SKM-1 (cell line): Measurements from ENCODE around the gene PPP1R36.
"Not testable (repeated sequence)": the region's sequence is repeated elsewhere in the genome, so short reads cannot be mapped to it uniquely, and the experiment has no call there.

ENCODE experiments used
- DNase-seq: peaks from one replicate; lab custom pipeline; 2025; ENCODE audit not compliant: unreplicated experiment; lab: John Stamatoyannopoulos, UW

The PPP1R36 gene

GRCh38 chr14:64549791-64550620, at the start of gene PPP1R36:
TSS of gene PPP1R36 (plus strand) at chr14:64549961. CDS start at chr14:64549998, 37 bp downstream.
- no peak for DNase-seq

DNA sequence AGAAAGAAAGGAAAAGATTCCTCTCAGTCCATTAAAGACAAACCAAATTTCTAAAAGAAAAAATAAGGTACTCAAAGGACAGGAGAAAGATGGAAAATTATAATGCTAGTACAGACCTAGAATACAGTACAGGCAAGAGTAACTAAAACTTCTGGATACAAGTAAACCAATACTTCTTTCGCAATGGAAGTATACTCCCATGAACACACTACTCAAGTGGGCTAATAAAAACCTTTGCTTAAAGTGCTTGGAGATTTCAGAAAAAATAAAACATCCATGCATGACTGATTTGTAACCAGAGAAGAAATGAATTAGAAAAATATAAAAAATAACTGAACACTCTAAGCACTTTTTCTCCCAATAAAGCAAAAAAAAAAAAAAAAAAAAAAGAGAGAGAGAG, 49.7 kb upstream of the PPP1R36 start:
- DNase-seq = no peak

GRCh38 chr14:64501411-64502171, 48.2 kb upstream of the PPP1R36 start:
- no peak for DNase-seq

DNA sequence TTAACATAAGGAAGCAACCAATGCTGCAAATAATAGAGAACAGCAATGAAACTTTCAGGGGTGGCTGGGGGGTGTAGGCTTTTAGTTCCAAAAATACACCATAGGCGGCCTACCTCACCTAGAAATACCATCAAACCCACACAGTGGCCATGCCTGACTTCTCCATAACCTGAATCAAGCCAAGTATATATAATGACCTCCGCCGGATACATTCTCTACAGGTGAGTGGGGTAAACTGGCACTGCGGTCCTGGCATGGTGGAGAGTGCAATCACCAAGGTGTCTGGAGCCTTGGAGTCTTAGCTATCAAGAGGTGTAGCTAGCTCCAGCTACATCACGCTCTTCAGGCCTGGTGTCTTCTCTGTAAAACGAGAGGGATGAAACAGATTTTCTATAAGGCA, 47.3 kb upstream of the PPP1R36 start:
- DNase-seq = no peak

DNA sequence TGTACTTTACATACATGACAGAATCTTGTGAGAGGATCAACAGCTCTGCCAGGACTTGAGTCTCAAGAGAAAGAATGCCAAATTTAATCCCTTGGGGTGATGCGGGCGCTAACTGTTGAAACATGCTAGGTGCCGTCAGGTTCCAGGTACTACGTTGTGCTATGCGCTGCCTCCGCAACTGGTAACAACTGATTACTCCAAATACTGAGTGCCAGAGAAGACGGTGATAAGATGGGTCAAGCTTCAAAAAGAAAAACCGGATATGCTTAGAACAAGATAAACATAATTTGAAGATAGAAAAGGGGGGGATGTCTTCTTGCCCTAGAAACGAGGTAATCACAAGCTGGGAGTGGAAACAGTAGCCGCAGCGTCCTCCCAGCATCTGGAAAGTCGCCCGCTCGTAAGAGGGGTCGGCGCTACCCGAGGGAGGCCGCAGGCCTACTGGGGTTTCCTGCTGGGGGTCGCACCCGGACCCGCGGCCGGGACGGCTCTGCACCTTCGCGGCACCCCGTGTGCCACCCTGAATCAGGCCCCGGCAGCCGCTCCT, 46.8 kb upstream of the PPP1R36 start:
- DNase-seq = no peak

DNA sequence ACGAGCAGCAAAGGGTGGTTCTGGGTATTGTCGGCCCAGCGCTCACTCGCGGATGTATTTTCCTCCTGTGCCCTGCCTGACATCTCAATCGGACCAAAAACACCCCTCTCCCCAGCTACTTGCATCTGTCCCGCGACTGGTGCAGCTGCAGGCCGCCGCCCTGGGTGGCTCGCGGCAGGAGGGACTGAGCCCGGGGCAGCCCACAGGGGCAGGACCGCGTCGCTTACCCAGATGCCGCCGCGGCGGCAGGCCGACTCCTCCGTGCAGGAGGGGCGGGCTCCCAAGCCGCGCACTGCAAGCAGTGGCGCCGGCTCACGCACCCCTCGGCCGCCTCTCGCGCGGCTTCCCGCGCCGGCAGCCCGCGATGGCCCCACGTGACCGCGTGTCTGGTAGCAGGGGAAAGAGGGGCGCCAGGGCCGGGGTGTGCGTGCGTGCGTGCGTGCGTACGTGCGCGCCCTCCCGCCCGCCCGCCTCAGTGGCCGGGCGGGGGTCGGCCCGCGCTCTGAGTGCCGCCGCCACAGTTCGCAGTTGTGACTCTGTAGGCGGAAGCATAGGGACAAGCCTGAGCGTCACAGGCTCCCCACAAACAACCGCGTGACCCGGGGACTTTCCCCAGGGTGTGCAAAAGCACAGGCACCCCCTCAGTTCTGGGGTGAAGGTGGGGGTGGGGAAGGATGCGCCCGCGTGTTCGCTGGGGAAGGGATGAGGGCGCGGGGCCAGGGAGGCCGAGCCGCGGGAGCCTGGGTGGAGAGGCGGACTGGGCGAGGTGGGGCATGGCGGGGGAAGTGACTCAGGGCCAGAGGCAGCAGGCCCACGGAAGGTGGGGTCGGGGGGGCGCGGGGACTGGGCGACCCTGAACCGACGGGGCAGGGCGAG, 46.1 kb upstream of the PPP1R36 start, which contains the start of gene ZBTB25:
ZBTB25 (minus strand) TSS at position 405 of the 876 bp plus-strand sequence. CDS start 13,305 bp downstream, outside the sequence.
- DNase-seq = peak; percentile 6

- DNase-seq = no peak
Measured at GRCh38 chr14:64504310-64504896, 45.4 kb upstream of the PPP1R36 start, which contains the start of gene ZBTB1. TSS of gene ZBTB1 (plus strand) at chr14:64504770. CDS start at chr14:64521505, 16,735 bp downstream.

- peak; percentile 43 for DNase-seq
Measured at GRCh38 chr14:64504897-64505794, 44.6 kb upstream of the PPP1R36 start.

DNA sequence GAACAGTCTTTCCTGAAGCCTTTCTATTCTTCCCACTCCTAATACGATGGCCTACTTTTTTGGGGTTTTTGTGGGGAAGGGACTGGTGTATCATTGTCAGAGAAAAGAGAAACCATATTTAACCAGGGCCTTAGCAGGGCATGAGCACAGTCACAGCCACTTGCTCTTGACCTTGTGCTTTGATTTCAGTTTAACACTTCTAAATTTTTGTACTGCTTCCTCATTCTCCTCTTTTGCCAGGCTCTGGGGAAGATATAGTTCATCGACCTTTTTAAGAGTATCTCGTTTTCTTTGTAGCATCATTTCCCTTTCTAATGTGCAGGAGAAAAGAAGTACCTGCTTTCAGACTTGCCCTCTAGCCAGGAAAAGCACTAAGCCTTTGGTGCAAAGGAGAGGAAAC, 43.0 kb upstream of the PPP1R36 start:
- DNase-seq = no peak

DNA sequence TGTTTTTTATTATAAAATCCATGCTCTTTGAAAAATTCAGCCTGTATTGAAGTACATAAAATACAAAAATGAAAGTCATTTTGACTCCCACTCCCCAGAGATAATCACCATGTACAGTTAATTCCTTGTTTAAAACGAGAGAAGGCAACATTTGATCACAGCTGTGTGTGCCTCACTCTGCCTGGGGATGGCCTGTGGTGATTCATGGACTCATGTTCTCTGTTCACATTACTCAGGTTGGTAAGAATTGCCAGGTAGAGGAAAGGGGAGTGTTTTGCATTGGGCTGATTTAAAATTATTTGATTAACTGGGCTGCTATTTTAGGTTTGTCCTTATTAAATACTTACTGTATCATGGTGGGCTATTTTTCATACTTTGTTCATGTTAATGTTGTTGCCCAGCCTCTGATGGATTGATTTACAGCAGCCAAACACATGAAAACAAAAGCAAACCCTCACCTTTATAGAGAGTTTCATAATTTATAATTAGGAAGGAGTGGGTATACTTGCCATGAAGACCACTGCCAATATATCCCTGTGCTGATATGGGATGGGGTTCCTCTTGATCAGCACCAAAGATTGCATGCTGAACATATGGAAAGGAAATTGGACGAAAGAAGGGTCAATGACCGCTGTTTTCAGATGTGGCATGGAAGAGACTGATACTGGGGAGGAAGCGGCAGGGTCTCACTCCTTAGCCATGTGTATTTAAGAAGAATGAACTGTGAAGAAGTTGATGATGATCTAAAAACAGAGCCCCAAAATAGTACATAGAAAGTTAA, 42.2 kb upstream of the PPP1R36 start:
- no peak for DNase-seq

DNA sequence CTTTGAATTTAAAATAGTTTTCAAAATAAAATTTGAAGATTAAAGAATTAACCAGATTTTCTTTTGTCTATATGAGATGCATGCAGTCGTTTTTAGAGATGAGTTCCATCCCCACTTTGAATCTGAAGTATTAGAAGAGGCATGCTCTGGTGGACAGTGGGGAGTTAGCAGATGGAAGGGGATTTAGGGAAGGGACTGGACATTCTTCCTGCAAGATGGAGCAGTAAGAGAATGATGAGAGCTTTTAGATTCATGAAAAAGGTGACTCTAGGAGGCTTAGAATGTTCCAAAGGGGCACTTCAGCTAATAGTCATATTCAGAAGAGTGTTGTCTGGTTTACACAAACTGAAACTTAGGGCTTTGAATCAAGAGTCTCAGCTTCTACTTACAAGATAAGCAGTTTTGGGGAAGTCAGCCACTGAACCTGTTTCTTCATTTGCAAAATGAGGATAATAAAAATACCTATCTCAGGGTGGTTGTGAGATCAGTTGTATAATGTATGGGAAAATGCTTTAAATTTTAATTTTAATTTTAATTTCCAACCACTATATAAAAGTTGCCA, 41.5 kb upstream of the PPP1R36 start:
- no peak for DNase-seq

- DNase-seq = no peak
Measured at GRCh38 chr14:64509036-64509435, 40.7 kb upstream of the PPP1R36 start.

GRCh38 chr14:64510825-64511671, 38.7 kb upstream of the PPP1R36 start:
- DNase-seq = peak; percentile 23

- no peak for DNase-seq
Measured at GRCh38 chr14:64513271-64513670, 36.5 kb upstream of the PPP1R36 start.

DNA sequence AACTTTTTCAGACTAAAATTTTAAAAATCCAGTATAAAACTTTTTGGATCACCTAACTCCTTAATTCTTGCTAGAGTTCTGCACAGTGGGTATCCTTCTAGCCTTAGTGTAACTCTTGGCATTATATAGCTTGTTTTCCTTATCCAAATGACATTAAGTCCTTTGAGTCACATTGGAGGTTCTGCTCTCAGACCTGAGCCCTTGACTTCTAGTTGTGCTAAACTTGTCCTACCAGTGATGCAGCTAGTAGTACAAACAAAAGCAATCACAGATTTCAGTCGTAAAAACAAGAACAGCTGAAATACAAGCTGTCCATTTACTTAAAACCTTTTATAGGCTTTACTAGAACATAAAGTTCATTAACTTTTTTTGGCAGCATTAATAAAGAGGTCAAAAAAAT, 34.7 kb upstream of the PPP1R36 start:
- DNase-seq = no peak

DNA sequence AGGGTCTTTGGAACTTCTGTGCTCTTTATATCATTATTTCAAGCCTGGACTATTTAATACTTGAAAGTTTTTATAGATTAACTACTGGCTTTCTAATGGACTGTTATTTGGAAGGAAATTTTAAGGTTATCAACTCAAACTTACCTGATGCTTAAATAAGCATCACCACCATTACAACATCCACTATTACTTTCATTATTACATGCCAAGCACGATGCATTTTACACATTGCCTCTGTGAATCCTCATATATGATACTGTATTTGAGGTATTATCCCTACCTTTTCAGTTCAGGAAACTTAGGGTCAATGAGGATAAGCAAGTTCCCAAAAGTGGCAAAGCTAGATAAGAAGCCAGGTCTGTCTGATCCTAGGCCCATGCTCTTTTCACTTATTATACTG, 32.8 kb upstream of the PPP1R36 start:
- no peak for DNase-seq

GRCh38 chr14:64517667-64518066, 32.1 kb upstream of the PPP1R36 start:
- not testable (repeated sequence) for DNase-seq
